Gastroesophageal sphincter (tissue), 4 donors: ENCODE results near the gene UFM1. TPM values are rescaled to one million over a fixed set of nuclear protein-coding genes. Genes with fewer than 3 reads are reported as not detected.

Experiments
- ATAC-seq: fragments of 150-250 bp; one replicate; pipeline ENCODE4 v1.9.1; 2016; ENCODE audit warnings: mild to moderate bottlenecking, moderate library complexity
- H3K27ac ChIP-seq, 4 donors: fragments of 200-600 bp; sonication (generic) in 3 of 4; 1 replicate in 3 of 4; 2 replicates in 1 of 4; pipeline ENCODE4 v1.5.1; 2016 to 2019
- H3K27me3 ChIP-seq: fragments of 200-600 bp; sonication (generic); one replicate; pipeline ENCODE4 v1.5.1; 2019
- H3K36me3 ChIP-seq, 2 donors: fragments of 200-600 bp; sonication (generic); one replicate each; pipeline ENCODE4 v1.5.1; 2019; ENCODE audit warnings: control low read depth in 1 of 2
- H3K4me1 ChIP-seq, 3 donors: fragments of 200-600 bp; sonication (generic); 1 replicate in 2 of 3; 2 replicates in 1 of 3; pipeline ENCODE4 v1.5.1; 2016 to 2019; ENCODE audit warnings: control low read depth in 2 of 3
- H3K4me3 ChIP-seq, 2 donors: fragments of 200-600 bp; sonication (generic); one replicate each; pipeline ENCODE4 v1.5.1; 2019; ENCODE audit warnings: mild to moderate bottlenecking in 1 of 2, moderate library complexity in 1 of 2
- H3K9me3 ChIP-seq, 3 donors: fragments of 200-600 bp; sonication (generic); one replicate each; pipeline ENCODE4 v1.5.1; 2017 to 2019; ENCODE audit warnings: control low read depth in 2 of 3
- CTCF ChIP-seq, 4 experiments: fragments of 200-600 bp in 2 of 4; fragments of 450-650 bp in 2 of 4; sonication (generic) in 1 of 4; IDR thresholded peaks; one replicate each; pipeline ENCODE4 v1.5.1; 2017 to 2019; ENCODE audit warnings: antibody characterized with exemption in 4 of 4, mild to moderate bottlenecking in 2 of 4, moderate library complexity in 2 of 4
- EP300 ChIP-seq: sonication (generic); formaldehyde crosslinking; IDR thresholded peaks from one replicate; pipeline ENCODE4 v1.6.1; 2017; ENCODE audit warnings: antibody characterized with exemption, mild to moderate bottlenecking
- POLR2A ChIP-seq, 2 donors: fragments of 450-650 bp; IDR thresholded peaks; one replicate each; pipeline ENCODE4 v1.6.1; 2017; ENCODE audit warnings: antibody characterized with exemption in 2 of 2, mild to moderate bottlenecking in 2 of 2, moderate library complexity in 1 of 2
- POLR2AphosphoS5 ChIP-seq: sonication (generic); formaldehyde crosslinking; IDR thresholded peaks from one replicate; pipeline ENCODE4 v1.6.1; 2017; ENCODE audit warnings: antibody characterized with exemption
- WGBS, 2 donors: methylation state at CpG; one replicate each; pipeline ENCODE4 v1.1.5; 2018; ENCODE audit warnings: low coverage in 1 of 2; 5-methylcytosine and 5-hydroxymethylcytosine counted together
- total RNA-seq, 4 donors: library from RNA; depleted of rRNA; stranded (reverse); fragments of >200 nt; gene quantifications; one replicate each; pipeline ENCODE4 v1.1.0, GENCODE V29; 2016

The UFM1 gene
- total RNA-seq, 4 donors from 2014 or later: 37.9 to 66.2 (median 55.0) TPM

GRCh38 chr13:38316129-38316528 lies 33.5 kb upstream of the UFM1 start:
- Histone ChIP-seq H3K4me3 (no peak overlapping the region), H3K27me3 (no peaks in the 10 kb centered on the region), H3K27ac (no peak overlapping the region), H3K9me3 (peaks cover 0 to 4% (median 0%) of the 10 kb centered on the region in 3 donors), H3K4me1 (no peaks in the 10 kb centered on the region), H3K36me3 (no peaks in the 10 kb centered on the region)
- TF ChIP-seq POLR2A (IDR thresholded peaks at IDR 0.05): no peak
- TF ChIP-seq POLR2AphosphoS5: no peak
- no peak for TF ChIP-seq EP300
- TF ChIP-seq CTCF (IDR thresholded peaks at IDR 0.05): no peak
- ATAC-seq: no peak

GRCh38 chr13:38321654-38322053 lies 28.0 kb upstream of the UFM1 start:
- no peak overlapping the region for H3K4me3 ChIP-seq
- no peaks in the 10 kb centered on the region for H3K4me1 ChIP-seq
- no peaks in the 10 kb centered on the region for H3K27me3 ChIP-seq
- 85 to 92% methylated on average over 5 of the region's 5 CpGs for WGBS, 2 donors
- H3K9me3 ChIP-seq: peaks cover 0 to 8% (median 0%) of the 10 kb centered on the region in 3 donors
- TF ChIP-seq EP300: no peak
- no peak for TF ChIP-seq POLR2A (IDR thresholded peaks at IDR 0.05)
- no peak for TF ChIP-seq POLR2AphosphoS5
- no peak for TF ChIP-seq CTCF (IDR thresholded peaks at IDR 0.05)
- no peak for ATAC-seq
- H3K36me3 ChIP-seq: no peaks in the 10 kb centered on the region
- no peak overlapping the region for H3K27ac ChIP-seq

GRCh38 chr13:38325426-38325825 lies 24.2 kb upstream of the UFM1 start:
- Histone ChIP-seq H3K36me3 (no peaks in the 10 kb centered on the region), H3K9me3 (peaks cover 0 to 4% (median 0%) of the 10 kb centered on the region in 3 donors), H3K27ac (no peak overlapping the region), H3K27me3 (no peaks in the 10 kb centered on the region), H3K4me1 (no peaks in the 10 kb centered on the region), H3K4me3 (no peak overlapping the region)
- TF ChIP-seq POLR2A (IDR thresholded peaks at IDR 0.05) (no peak), CTCF (IDR thresholded peaks at IDR 0.05) (no peak), POLR2AphosphoS5 (no peak), EP300 (no peak)
- ATAC-seq: no peak
- WGBS, 2 donors: 100% methylated on average over 1 of the region's 1 CpG

- no peak for ATAC-seq
- 79 to 80% methylated on average over 2 of the region's 2 CpGs for WGBS, 2 donors
- no peaks in the 10 kb centered on the region for H3K36me3 ChIP-seq
- H3K4me3 ChIP-seq: no peak overlapping the region
- TF ChIP-seq EP300 (no peak), CTCF (IDR thresholded peaks at IDR 0.05) (no peak), POLR2AphosphoS5 (no peak), POLR2A (IDR thresholded peaks at IDR 0.05) (no peak)
- H3K27me3 ChIP-seq: no peaks in the 10 kb centered on the region
- H3K4me1 ChIP-seq: no peaks in the 10 kb centered on the region
- peaks cover 0 to 4% (median 0%) of the 10 kb centered on the region in 3 donors for H3K9me3 ChIP-seq
- H3K27ac ChIP-seq: no peak overlapping the region
Measured at GRCh38 chr13:38328699-38329098, 21.0 kb upstream of the UFM1 start.

GRCh38 chr13:38334845-38335244 lies 14.8 kb upstream of the UFM1 start:
- Histone ChIP-seq H3K4me3 (no peak overlapping the region), H3K36me3 (no peaks in the 10 kb centered on the region), H3K4me1 (no peaks in the 10 kb centered on the region), H3K27ac (no peak overlapping the region), H3K9me3 (no peaks in the 10 kb centered on the region), H3K27me3 (no peaks in the 10 kb centered on the region)
- ATAC-seq: no peak
- TF ChIP-seq CTCF (IDR thresholded peaks at IDR 0.05): no peak
- no peak for TF ChIP-seq POLR2A (IDR thresholded peaks at IDR 0.05)
- TF ChIP-seq EP300: no peak
- no peak for TF ChIP-seq POLR2AphosphoS5
- 86 to 94% methylated on average over 2 of the region's 2 CpGs for WGBS, 2 donors
